Activated T-helper 17 cell treated with anti-CD3 and anti-CD28 coated beads, Interleukin-2, amount 50 U/mL, for 72 hours (primary cell): ENCODE results near the gene UBQLN1. TPM values are rescaled to one million over a fixed set of nuclear protein-coding genes. Genes with fewer than 3 reads are reported as not detected.
"Not testable (repeated sequence)": the region's sequence is repeated elsewhere in the genome, so short reads cannot be mapped to it uniquely, and the experiment has no call there.

Experiments used
- ATAC-seq: fragments of 150-1000 bp; cut with Tn5 transposase; replicated peaks from 2 replicates; pipeline ENCODE4 v1.10.0; 2021; ENCODE audit warnings: mild to moderate bottlenecking, moderate library complexity
- H3K27ac Mint-ChIP-seq: one replicate; pipeline ENCODE4 v1.8.0; 2022; ENCODE audit warnings: mixed read lengths
- H3K27me3 Mint-ChIP-seq: one replicate; pipeline ENCODE4 v1.8.0; 2022; ENCODE audit warnings: mixed read lengths
- H3K36me3 Mint-ChIP-seq: one replicate; pipeline ENCODE4 v1.8.0; 2022; ENCODE audit warnings: low read depth, mild to moderate bottlenecking, mixed read lengths
- H3K4me1 Mint-ChIP-seq: one replicate; pipeline ENCODE4 v1.8.0; 2022; ENCODE audit warnings: mixed read lengths
- H3K4me3 Mint-ChIP-seq: one replicate; pipeline ENCODE4 v1.8.0; 2022; ENCODE audit warnings: mild to moderate bottlenecking, mixed read lengths
- H3K9me3 Mint-ChIP-seq: one replicate; pipeline ENCODE4 v1.8.0; 2022; ENCODE audit warnings: mixed read lengths
- total RNA-seq, 2 donors: library from RNA; stranded (reverse); gene quantifications; one replicate each; pipeline ENCODE4 v1.2.3, GENCODE V29; 2022

The UBQLN1 gene
- total RNA-seq, result 10 to 100 TPM; 69.5 to 94.4 TPM

DNA sequence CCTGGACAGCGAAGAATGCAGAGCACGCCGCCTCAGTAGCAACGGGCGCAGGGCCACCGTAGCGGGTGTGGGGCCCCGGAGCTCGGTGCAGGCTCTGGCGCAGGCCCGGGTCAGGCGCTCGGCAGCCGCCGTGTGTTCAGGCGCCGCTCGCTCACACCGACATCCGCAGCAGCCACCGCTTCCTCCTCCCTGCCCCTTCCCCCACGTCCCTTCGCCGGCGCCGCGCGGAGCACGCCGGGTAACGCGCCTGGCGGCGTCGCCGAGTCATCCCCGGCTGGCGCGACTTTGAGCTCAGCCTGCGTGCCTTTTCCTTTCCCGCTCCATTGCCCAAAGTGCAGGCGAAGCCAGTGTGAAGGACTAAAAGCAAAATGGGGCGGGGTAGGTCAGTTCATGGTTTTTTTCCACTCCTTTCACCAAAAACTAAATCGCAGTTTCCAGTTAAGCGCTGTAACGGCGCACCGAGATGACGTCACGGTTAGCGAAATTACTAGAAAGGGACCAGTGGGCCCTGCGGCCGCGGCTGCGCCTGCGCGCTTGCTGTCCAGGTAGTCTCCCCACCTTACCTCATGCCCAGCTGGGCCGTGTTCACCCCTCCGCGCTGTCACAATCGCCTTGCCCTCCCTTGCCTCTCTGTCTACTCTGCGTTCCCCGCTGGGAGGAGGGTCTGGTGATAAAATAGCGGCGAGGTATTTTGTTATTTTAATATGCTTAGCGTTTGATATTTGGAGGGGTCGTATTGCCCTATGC is at the start of gene UBQLN1:
Gene UBQLN1, minus strand, starts transcription at position 191 of the 747 bp plus-strand sequence. CDS start 279 bp downstream, outside the sequence.
- peak; percentile 79 for ATAC-seq
- Mint-ChIP-seq H3K9me3 (no peaks in the 10 kb centered on the region), H3K4me1 (peaks cover 27% of the 10 kb centered on the region), H3K27me3 (no peaks in the 10 kb centered on the region), H3K27ac (peak within 1 kb of the TSS; percentile 94), H3K4me3 (peak within 1 kb of the TSS; percentile 90), H3K36me3 (peaks cover 41% of the 10 kb centered on the region)

DNA sequence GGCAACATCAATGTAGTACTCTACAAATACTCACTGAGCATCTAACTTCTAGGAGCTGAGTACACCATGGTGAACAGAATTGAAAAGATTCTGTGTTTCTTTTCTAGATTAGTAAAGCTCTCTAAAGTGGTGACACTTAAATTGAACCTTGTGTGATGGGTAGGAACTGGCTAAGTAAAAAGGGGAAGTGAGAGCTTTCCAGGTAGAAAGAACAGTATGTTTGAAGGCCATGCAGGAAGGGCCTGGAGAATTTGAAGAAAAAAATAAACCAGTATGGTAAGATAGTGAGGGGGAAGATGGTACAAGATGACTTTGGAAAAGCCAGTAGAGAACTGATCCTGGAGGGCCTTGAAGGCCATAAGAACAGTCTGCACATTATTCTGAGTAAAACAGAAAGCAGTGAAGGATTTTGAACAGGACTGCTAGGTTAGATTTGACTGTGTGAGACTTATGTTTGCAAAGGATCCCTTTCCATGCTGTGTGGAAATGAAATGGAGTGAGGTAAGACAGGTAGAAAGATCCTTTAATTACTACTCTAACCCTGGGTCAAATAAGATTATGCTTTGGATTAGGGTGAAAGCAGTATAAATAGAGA is 46.7 kb upstream of the UBQLN1 start:
- no peak for ATAC-seq
- no peak overlapping the region for H3K27ac Mint-ChIP-seq
- H3K9me3 Mint-ChIP-seq, result no peaks in the 10 kb centered on the region
- no peak overlapping the region for H3K4me3 Mint-ChIP-seq
- H3K4me1 Mint-ChIP-seq, result no peaks in the 10 kb centered on the region
- H3K36me3 Mint-ChIP-seq, result peaks cover 15% of the 10 kb centered on the region
- H3K27me3 Mint-ChIP-seq, result no peaks in the 10 kb centered on the region

DNA sequence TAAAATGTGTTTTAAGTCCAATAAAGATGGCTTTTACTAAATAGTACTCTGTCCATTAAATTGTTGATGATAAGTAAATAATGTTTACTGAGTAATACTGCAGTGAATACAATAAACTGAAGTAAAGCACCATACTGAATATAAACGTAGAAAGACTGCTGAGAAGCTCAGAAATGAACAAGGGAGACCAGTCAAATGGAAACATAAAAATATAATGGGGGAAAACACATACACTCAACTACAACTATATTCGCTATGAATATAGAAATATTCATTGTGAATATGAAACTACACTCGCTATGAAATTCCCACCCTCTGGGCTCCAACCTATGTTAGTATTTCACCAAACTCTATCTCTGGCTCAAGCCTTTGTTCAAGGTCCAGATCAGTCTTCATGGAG is 41.9 kb upstream of the UBQLN1 start:
- Mint-ChIP-seq H3K4me3 (no peak overlapping the region), H3K9me3 (no peaks in the 10 kb centered on the region), H3K36me3 (peaks cover 15% of the 10 kb centered on the region), H3K27me3 (no peaks in the 10 kb centered on the region), H3K4me1 (no peaks in the 10 kb centered on the region), H3K27ac (no peak overlapping the region)
- ATAC-seq, result no peak

DNA sequence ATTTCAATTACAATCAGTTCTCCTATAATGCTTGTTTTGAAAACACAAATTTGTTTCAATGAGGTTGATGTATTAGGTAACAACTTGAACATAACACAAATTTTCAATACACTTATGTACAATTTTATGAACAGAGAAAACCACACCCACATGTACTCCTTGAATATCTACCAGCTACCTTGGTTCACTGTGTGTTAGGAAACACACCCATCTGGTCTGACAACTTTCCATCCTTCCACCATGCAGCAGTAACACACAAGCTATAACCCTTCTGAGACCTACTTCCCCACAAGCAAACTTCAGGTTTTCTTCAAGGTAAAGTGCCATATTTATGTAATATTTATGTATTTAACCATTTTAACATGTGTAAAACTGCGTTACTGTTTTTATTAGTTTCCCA is 36.4 kb upstream of the UBQLN1 start:
- ATAC-seq, result no peak
- Mint-ChIP-seq H3K4me3 (no peak overlapping the region), H3K27ac (no peak overlapping the region), H3K36me3 (peaks cover 7% of the 10 kb centered on the region), H3K4me1 (no peaks in the 10 kb centered on the region), H3K9me3 (no peaks in the 10 kb centered on the region), H3K27me3 (no peaks in the 10 kb centered on the region)

DNA sequence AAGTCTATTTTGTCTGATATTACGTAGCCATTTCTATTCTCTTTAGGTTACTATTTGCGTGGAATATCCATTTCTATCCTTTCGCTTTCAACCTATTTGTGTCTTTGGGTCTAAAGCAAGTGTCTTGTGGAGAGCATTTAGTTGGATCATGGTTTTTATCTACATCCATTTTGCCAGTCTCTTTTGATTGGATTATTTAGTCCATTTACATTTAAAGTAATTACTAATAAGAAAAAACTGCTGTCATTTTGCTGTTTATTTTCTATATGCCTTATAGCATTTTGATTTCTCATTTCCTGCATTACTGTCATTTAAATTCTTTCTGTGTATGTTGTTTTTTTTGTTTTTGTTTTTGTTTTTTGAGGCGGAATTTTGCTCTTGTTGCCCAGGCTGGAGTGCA is 26.0 kb upstream of the UBQLN1 start:
- Mint-ChIP-seq H3K27me3 (no peaks in the 10 kb centered on the region), H3K4me3 (no peak overlapping the region), H3K4me1 (no peaks in the 10 kb centered on the region), H3K9me3 (no peaks in the 10 kb centered on the region), H3K27ac (no peak overlapping the region), H3K36me3 (no peaks in the 10 kb centered on the region)
- no peak for ATAC-seq

DNA sequence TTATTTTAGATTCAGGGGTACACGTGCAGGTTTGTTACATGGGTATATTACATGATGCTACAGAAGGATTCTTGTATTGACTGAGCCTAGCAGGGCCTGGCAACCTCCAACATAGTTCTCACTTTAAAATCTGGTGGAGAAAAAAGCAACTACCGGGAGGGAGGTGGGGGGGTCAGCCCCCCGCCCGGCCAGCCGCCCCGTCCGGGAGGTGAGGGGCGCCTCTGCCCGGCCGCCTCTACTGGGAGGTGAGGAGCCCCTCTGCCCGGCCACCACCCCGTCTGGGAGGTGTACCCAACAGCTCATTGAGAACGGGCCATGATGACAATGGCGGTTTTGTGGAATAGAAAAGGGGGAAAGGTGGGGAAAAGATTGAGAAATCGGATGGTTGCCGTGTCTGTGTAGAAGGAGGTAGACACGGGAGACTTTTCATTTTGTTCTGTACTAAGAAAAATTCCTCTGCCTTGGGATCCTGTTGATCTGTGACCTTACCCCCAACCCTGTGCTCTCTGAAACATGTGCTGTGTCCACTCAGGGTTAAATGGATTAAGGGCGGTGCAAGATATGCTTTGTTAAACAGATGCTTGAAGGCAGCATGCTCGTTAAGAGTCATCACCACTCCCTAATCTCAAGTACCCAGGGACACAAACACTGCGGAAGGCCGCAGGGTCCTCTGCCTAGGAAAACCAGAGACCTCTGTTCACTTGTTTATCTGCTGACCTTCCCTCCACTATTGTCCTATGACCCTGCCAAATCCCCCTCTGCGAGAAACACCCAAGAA is 21.0 kb upstream of the UBQLN1 start:
- not testable (repeated sequence) for H3K9me3 Mint-ChIP-seq, H3K4me1 Mint-ChIP-seq, ATAC-seq, H3K36me3 Mint-ChIP-seq, H3K4me3 Mint-ChIP-seq, H3K27ac Mint-ChIP-seq, H3K27me3 Mint-ChIP-seq

DNA sequence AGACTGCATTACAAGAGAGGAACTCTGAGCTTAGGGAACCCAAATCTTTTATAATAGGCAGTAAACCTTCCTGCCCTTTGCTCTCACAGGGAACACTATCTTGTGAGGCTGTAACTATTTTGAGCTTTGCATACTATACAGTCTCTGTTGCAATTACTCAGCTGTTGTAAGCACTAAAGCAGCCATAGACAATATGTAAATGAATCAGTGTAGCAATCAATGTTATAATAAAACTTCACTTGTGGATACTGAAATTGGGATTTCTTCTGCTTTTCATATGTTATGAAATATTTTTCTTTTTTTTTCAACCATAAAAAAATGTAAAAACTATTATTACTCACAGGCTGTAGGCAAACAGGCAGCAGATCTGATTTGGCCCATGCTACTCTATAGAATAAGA is 16.7 kb upstream of the UBQLN1 start:
- Mint-ChIP-seq H3K9me3 (peaks cover 5% of the 10 kb centered on the region), H3K4me1 (no peaks in the 10 kb centered on the region), H3K4me3 (no peak overlapping the region), H3K36me3 (no peaks in the 10 kb centered on the region), H3K27ac (no peak overlapping the region), H3K27me3 (no peaks in the 10 kb centered on the region)
- no peak for ATAC-seq

DNA sequence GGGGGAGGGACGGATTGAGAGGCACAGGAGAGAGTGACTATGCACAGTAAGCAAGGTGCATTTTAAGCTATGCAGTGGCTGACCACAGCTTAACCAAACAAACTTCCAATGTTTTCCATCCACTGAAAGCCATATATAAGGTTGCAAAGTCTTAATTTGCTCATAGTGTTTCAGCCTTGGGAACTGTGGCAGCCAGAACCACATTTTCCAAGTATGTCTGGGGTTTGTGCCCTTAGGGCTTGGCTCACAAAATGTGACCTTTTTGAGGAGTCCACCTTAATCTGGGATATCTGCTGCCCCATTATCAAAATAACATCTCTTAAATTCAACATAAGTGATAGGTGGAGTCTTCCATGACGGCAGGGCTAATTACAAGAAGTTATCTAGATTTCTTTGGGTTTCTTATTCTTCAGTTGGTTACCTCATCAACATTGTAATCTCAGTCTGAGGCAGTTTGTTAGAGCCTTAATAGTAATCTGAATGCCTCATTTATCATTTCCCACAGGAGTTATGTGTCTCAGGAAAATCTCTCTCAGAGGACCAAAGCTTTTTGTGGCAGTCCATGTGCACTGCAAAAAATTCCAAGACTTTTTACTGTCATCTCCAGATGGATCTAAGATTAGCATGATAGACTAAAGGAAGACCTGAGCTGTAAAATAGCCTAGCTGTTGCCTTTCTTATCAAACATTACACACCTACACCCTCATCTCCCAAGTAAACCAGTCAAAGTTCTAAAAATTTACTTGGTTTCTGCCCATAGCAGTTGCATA is 15.2 kb upstream of the UBQLN1 start:
- Mint-ChIP-seq H3K36me3 (no peaks in the 10 kb centered on the region), H3K27me3 (no peaks in the 10 kb centered on the region), H3K9me3 (peaks cover 5% of the 10 kb centered on the region), H3K4me1 (no peaks in the 10 kb centered on the region), H3K27ac (no peak overlapping the region), H3K4me3 (no peak overlapping the region)
- ATAC-seq, result no peak

DNA sequence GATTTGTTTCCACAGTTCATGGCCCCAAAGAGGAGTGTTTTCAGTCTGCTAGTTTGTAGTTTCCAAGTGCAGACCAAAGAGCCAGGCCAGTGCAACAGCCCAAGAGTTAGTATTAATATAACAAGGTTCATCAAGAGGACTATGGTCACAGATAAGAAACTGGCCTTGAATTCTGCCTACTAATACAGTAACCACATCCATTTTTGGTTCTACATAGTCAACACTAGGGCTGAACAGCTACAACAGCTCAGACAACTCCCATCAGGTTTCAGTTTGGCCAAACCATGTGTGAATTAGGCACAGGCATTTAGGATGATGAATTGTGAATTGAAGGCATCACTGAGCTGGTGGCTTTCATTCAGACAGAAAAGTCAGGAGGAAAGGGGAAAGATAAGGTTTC is 13.8 kb upstream of the UBQLN1 start:
- Mint-ChIP-seq H3K9me3 (peaks cover 5% of the 10 kb centered on the region), H3K27ac (no peak overlapping the region), H3K36me3 (no peaks in the 10 kb centered on the region), H3K4me1 (no peaks in the 10 kb centered on the region), H3K4me3 (no peak overlapping the region), H3K27me3 (no peaks in the 10 kb centered on the region)
- no peak for ATAC-seq

DNA sequence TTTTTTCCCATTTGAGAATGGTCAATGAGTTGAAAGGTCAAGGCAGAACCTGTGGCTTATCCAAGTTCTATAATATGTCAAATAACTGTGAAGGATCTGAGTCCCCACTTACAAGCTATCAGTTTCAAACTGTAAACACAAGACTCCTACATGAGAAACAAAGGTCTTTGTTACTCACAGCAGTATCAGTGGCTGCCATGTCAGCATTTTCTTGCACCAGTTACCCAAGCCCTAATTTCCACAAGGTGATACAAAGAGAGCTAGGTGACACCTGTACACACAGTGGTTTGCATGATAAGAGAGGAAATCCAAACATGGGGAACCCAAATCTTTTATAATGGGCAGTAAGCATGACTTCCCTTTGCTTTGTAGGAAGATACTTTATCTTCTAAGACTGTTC is 8.0 kb upstream of the UBQLN1 start:
- Mint-ChIP-seq H3K4me1 (no peaks in the 10 kb centered on the region), H3K27me3 (no peaks in the 10 kb centered on the region), H3K9me3 (no peaks in the 10 kb centered on the region), H3K4me3 (no peak overlapping the region), H3K36me3 (no peaks in the 10 kb centered on the region), H3K27ac (no peak overlapping the region)
- no peak for ATAC-seq

DNA sequence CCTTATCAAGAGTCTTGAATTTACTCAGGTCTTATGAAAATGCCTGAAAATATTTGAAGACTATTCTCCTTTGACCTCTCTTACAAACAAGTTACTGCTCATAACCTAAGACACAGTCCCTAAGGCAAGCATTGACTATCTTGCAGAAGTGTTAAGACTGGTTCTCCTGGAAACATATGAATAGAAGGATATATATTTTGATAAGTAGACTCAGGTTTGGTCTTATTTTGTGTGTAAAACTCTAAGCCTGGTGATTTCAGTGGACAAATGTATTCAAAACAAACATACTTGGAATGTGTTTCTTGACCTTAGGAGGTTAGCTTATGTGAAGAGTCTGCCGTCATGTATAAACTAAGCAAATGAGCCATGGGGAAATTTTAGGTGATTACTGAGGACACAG is 7.5 kb upstream of the UBQLN1 start:
- Mint-ChIP-seq H3K36me3 (no peaks in the 10 kb centered on the region), H3K9me3 (no peaks in the 10 kb centered on the region), H3K4me1 (no peaks in the 10 kb centered on the region), H3K4me3 (no peak overlapping the region), H3K27me3 (no peaks in the 10 kb centered on the region), H3K27ac (no peak overlapping the region)
- no peak for ATAC-seq

DNA sequence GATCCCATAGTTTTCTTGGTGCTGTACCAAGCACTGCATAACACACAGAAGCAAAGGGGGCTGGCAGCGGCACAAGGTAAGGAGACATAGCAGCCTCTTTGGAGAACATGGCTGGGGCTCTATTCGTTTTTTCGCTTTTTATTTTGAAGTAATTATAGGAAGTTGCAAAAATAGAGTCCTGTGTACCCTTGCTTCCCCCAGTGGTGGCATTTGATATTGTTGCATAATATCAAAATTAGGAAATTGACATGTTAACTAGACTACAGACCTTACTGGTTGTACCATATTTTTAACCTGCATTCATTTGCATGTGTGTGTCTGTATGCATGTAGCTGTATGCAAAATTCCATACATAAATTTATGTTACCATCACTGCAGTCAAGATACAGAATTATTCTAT is 6.6 kb upstream of the UBQLN1 start:
- Mint-ChIP-seq H3K4me3 (no peak overlapping the region), H3K36me3 (no peaks in the 10 kb centered on the region), H3K4me1 (peaks cover 3% of the 10 kb centered on the region), H3K27me3 (no peaks in the 10 kb centered on the region), H3K9me3 (no peaks in the 10 kb centered on the region), H3K27ac (no peak overlapping the region)
- ATAC-seq, result no peak

DNA sequence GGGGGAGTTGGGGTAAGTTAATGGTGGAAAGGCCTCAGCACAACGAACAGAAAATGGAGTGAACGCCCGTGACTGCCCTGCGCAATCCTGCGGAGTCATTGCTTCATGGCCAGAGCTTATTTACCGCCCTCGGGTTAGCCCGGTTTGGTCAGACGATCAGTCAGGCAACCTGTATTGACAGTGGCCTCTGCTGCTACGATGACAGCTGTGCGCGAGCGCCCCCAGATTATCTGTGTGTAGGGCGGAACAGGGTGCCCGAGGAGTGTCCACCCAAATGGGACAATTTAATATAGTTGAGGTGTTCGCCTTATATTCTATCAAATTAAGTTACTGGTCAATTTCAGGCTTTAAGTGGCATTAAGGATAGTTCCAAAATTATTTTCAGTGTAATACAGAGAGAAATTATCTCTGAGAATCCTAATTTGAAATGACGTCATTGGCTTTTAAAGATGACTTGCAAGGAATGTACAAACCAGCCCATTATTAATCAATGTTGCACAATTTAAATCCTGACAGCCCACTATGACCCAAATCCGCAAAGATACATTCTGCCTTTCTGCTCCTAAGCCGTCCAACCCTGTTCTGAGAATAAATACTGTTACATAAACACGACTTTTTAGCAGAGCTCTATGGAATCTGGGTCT is 879 bp upstream of the UBQLN1 start:
- peak overlapping the region; percentile 90 for H3K4me3 Mint-ChIP-seq
- no peaks in the 10 kb centered on the region for H3K27me3 Mint-ChIP-seq
- H3K9me3 Mint-ChIP-seq, result no peaks in the 10 kb centered on the region
- peak; percentile 47 for ATAC-seq
- peaks cover 24% of the 10 kb centered on the region for H3K4me1 Mint-ChIP-seq
- H3K36me3 Mint-ChIP-seq, result peaks cover 38% of the 10 kb centered on the region
- peak overlapping the region; percentile 94 for H3K27ac Mint-ChIP-seq

DNA sequence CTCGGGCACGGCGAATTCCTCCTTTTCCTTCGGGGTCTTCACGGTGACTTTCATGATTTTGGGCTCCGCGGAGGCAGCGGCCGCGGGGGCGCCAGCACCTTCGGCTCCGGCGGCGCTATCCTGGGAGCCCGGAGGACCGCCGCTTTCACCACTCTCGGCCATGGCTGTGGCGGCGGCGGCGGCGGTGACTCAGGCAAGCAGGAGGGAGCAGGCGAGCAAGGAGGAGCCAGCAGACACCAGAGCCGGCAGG is 315 bp downstream of the UBQLN1 start:
- Mint-ChIP-seq H3K4me3 (peak overlapping the region; percentile 90), H3K9me3 (no peaks in the 10 kb centered on the region), H3K36me3 (peaks cover 44% of the 10 kb centered on the region), H3K27me3 (no peaks in the 10 kb centered on the region), H3K27ac (peak overlapping the region; percentile 94), H3K4me1 (peaks cover 29% of the 10 kb centered on the region)
- ATAC-seq, result peak; percentile 78
